ENCODE results near the gene FAM151B.
"Not testable (repeated sequence)": the region's sequence is repeated elsewhere in the genome, so short reads cannot be mapped to it uniquely, and the experiment has no call there.

The FAM151B gene

DNA sequence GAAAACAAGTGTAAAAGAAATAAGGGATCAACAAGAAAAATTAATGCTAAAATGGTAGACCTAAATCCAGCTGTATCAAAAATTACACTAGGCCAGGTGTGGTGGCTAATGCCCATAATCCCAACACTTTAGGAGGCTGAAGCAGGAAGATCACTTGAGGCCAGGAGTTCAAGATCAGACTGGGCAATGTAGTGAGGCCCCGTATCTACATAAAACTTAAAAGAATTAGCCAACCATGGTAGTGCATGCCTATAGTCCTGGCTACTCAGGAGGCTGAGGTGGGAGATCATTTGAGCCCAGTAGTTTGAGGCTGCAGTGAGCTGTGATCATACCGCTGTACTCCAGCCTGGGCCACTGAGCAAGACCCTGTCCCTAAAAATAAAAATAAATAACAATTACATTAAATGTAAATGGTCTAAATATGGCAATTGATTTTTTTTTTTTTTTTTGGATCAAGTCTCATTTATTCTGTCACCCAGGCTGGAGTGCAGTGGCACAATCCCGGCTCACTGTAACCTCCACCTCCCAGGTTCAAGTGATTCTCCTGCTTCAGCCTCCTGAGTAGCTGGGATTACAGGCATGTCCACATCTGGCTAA lies 4.2 kb upstream of the FAM151B start:
- TF ChIP-seq, protein P1, sequence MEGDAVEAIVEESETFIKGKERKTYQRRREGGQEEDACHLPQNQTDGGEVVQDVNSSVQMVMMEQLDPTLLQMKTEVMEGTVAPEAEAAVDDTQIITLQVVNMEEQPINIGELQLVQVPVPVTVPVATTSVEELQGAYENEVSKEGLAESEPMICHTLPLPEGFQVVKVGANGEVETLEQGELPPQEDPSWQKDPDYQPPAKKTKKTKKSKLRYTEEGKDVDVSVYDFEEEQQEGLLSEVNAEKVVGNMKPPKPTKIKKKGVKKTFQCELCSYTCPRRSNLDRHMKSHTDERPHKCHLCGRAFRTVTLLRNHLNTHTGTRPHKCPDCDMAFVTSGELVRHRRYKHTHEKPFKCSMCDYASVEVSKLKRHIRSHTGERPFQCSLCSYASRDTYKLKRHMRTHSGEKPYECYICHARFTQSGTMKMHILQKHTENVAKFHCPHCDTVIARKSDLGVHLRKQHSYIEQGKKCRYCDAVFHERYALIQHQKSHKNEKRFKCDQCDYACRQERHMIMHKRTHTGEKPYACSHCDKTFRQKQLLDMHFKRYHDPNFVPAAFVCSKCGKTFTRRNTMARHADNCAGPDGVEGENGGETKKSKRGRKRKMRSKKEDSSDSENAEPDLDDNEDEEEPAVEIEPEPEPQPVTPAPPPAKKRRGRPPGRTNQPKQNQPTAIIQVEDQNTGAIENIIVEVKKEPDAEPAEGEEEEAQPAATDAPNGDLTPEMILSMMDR (IDR thresholded peaks at IDR 0.05; ENCODE audit: low read depth, low read length), result no peak
- no peak overlapping the region for H3K4me3 ChIP-seq (ENCODE audit: low read depth, low read length)

- peak overlapping the region; percentile 74 for H3K4me3 ChIP-seq (ENCODE audit: low read depth, low read length)
- TF ChIP-seq, protein P1 (IDR thresholded peaks at IDR 0.05; ENCODE audit: low read depth, low read length), result no peak
Measured at GRCh38 chr5:80487444-80487828, 464 bp upstream of the FAM151B start.

GRCh38 chr5:80491296-80491695 lies 3.4 kb downstream of the FAM151B start:
- TF ChIP-seq, protein P1 (IDR thresholded peaks at IDR 0.05; ENCODE audit: low read depth, low read length), result no peak
- no peak overlapping the region for H3K4me3 ChIP-seq (ENCODE audit: low read depth, low read length)

DNA sequence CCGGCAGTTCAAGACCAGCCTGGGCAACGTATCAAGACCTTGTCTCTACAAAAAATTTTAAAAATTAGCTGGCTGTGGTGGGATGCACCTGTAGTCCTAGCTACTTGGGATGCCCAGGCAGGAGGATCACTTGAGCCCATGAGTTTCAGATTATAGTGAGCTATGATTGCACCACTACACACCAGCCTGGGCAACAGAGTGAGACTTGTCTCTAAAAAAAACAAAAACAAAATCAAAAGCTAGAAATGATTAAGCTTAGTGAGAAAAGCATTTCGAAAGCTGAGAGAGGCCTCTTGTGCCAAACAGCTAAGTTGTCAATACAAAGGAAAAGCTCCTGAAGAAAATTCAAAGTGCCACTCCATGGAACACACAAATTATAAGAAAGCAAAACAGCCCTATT lies 4.8 kb downstream of the FAM151B start:
- no peak overlapping the region for H3K4me3 ChIP-seq (ENCODE audit: low read depth, low read length)
- TF ChIP-seq, protein P1 (IDR thresholded peaks at IDR 0.05; ENCODE audit: low read depth, low read length), result no peak

DNA sequence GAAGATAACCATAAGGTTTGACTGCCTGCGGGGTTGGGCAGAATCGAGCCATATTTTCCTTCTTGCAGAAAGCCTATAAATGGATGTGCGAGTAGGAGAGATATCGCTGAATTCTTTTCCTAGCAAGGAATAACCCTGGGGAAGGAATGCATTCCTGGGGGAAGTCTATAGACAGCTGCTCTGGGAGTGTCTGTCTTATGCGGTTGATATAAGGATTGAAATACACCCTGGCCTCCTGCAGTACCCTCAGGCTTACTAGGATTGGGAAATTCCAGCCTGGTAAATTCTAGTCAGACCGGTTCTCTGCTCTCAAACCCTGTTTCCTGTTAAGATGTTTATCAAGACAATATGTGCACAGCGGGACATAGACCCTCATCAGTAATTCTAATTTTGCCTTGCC lies 5.5 kb downstream of the FAM151B start:
- not testable (repeated sequence) for H3K4me3 ChIP-seq (ENCODE audit: low read depth, low read length)

DNA sequence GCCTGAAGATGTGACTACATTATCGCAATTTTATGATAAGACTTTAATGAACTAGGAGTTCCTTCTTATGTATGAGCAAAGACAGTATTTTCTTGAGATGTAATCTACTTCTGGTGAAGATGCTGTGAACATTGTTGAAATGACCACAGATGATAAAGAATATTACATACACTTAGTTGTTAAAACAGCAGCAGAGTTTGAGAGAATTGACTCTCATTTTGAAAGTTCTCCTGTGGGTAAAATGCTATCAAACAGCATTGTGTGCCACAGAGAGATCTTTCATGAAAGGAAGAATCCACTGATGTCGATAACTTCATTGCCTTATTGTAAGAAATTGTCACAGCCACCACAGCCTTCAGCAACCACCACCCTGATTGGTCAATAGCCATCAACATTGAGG lies 8.0 kb downstream of the FAM151B start:
- TF ChIP-seq, protein P1 (IDR thresholded peaks at IDR 0.05; ENCODE audit: low read depth, low read length), result no peak
- H3K4me3 ChIP-seq (ENCODE audit: low read depth, low read length), result no peak overlapping the region

DNA sequence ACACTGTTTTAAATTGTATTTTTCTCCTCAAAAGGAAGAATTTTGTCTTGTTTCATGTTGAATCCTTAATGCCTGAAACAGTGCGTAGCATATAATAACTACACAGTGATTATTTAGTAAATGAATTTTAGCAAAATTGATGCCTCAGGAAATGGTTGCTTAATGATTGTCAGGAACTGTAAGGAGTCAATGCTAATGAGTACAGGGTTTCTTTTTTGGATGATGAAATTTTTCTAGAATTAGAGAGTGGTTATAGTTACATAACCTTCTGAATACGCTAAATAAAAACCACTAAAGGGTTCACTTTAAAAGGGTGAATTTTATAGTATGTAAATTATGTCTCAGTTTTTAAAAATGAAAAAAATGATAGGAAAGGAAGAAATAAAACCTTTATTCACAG lies 14.9 kb downstream of the FAM151B start:
- TF ChIP-seq, protein P1 (IDR thresholded peaks at IDR 0.05; ENCODE audit: low read depth, low read length), result no peak
- H3K4me3 ChIP-seq (ENCODE audit: low read depth, low read length), result no peak overlapping the region

DNA sequence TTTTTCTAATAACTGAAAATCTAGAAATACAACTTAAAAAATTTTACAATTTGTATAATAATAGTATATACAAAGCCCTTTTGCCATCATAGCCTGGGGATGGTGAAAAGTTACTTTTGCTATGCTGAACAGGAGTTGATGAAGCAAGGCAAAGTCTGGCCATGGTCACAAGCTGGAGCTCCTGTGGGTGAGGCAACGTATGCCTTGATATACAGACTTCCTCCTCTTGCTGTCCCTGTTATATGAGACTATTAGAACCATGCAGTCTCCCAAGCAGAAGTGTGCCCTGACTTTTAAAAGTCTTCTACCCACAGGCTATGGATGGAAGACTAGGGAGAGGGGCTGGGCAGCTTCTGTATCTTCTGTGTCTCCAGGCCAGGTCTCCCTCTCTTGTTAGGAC lies 15.7 kb downstream of the FAM151B start:
- no peak overlapping the region for H3K4me3 ChIP-seq (ENCODE audit: low read depth, low read length)
- TF ChIP-seq, protein P1 (IDR thresholded peaks at IDR 0.05; ENCODE audit: low read depth, low read length), result no peak
